Right cardiac atrium (tissue), 5 donors: ENCODE results near the gene GNPAT. TPM values are rescaled to one million over a fixed set of nuclear protein-coding genes. Genes with fewer than 3 reads are reported as not detected.

Experiments
- ATAC-seq, 2 donors: fragments of 200-7000 bp; cut with Tn5 transposase; one replicate each; pipeline versions ENCODE4 v1.8.0 to v1.9.1; 2020; ENCODE audit warnings: moderate library complexity in 2 of 2, mild to moderate bottlenecking in 1 of 2
- DNase-seq, 3 donors: peaks; one replicate each; pipeline ENCODE4 v3.0.0-alpha.2; 2020
- H3K27ac ChIP-seq: one replicate; pipeline ENCODE4 v1.5.1; 2013; ENCODE audit warnings: mild to moderate bottlenecking, low read length, control low read depth, moderate library complexity
- H3K27me3 ChIP-seq: one replicate; pipeline ENCODE4 v1.6.1; 2013; ENCODE audit not compliant: control insufficient read depth, insufficient read depth
- H3K4me1 ChIP-seq: one replicate; pipeline ENCODE4 v1.6.1; 2013; ENCODE audit warnings: low read length; ENCODE audit not compliant: control insufficient read depth, insufficient read depth
- H3K4me3 ChIP-seq: one replicate; pipeline ENCODE4 v1.5.1; 2013; ENCODE audit warnings: low read length, control low read depth
- H3K9me3 ChIP-seq: one replicate; pipeline ENCODE4 v1.6.1; 2013; ENCODE audit warnings: low read length; ENCODE audit not compliant: control insufficient read depth
- WGBS: extraction: QIAGEN DNeasy Blood & Tissue Kit; methylation state at CpG from one replicate; pipeline ENCODE4 v1.1.7; 2013; 5-methylcytosine and 5-hydroxymethylcytosine counted together
- intact Hi-C, 4 donors: fragments of 100-400 bp; cut with DNase I; formaldehyde crosslinking; loops; one replicate each; pipeline versions ENCODE4 v1.11.0 to v1.14.0; 2022 to 2023
- polyA plus RNA-seq: library from polyadenylated mRNA; stranded (reverse); fragments of 200-250 nt; gene quantifications from one replicate; pipeline ENCODE4 v1.2.3, GENCODE V29; 2013
- total RNA-seq, 4 donors: library from RNA; stranded (reverse); fragmentation: NEBNext Ultra II Directional; extraction: Animal tissue kit (Norgen Biotek cat#: 25700); gene quantifications; one replicate each; pipeline ENCODE4 v1.2.1, GENCODE V29; 2021
- donor health status: healthy with polysubstance abuse.
- donor health status: DM: no; HTN: yes; CAD: no.
- donor health status: DM: no; HTN: no; CAD: no.
- donor health status: DM: no; HTN: yes; CAD: no; lungs with severe emphysema.
- donor health status: DM: yes; HTN: yes; CAD: no.

The GNPAT gene
- total and polyA plus RNA-seq, 5 donors = 46.7 to 55.6 (median 49.4) TPM

DNA sequence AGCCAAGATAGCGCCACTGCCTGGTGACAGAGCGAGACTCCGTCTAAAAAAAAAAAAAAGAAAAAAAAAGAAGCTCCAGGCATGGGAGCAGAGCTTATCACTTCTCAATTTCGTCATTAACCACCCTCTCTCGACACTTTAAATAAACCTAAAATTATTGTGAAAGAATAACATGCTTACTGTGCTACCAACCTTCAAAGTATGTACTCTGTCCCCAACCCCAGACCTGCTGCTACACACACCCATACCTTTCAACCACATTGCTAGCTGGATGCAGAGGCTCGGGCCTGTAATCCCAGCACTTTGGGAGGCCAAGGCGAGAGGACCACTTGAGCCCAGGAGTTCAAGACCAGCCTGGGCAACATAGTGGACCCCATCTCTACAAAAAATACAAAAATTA, 38.7 kb downstream of the GNPAT start:
- Histone ChIP-seq H3K4me3 (no peak overlapping the region), H3K4me1 (no peaks in the 10 kb centered on the region), H3K27ac (no peak overlapping the region), H3K27me3 (no peaks in the 10 kb centered on the region), H3K9me3 (no peaks in the 10 kb centered on the region)
- intact Hi-C loops = no loop called here
- 88% methylated on average over 7 of the region's 7 CpGs for WGBS
- DNase-seq (no peak), ATAC-seq (no peak)

- no peak for ATAC-seq
- Histone ChIP-seq H3K27ac (no peak overlapping the region), H3K27me3 (no peaks in the 10 kb centered on the region), H3K4me3 (no peak overlapping the region), H3K4me1 (no peaks in the 10 kb centered on the region), H3K9me3 (no peaks in the 10 kb centered on the region)
- no peak for DNase-seq
- WGBS = 96% methylated on average over 6 of the region's 6 CpGs
- intact Hi-C loops = no loop called here
These were observed 43.4 kb downstream of the GNPAT start for GRCh38 chr1:231284441-231284840.

GRCh38 chr1:231286603-231287002, 45.6 kb downstream of the GNPAT start:
- ATAC-seq (no peak), DNase-seq (no peak)
- WGBS = 98% methylated on average over 6 of the region's 6 CpGs
- H3K9me3 ChIP-seq = no peaks in the 10 kb centered on the region
- H3K27ac ChIP-seq = no peak overlapping the region
- H3K4me1 ChIP-seq = no peaks in the 10 kb centered on the region
- H3K27me3 ChIP-seq = no peaks in the 10 kb centered on the region
- intact Hi-C loops = no loop called here
- no peak overlapping the region for H3K4me3 ChIP-seq

- ATAC-seq = no peak
- 93% methylated on average over 4 of the region's 4 CpGs for WGBS
- intact Hi-C loops = no loop called here
- no peaks in the 10 kb centered on the region for H3K27me3 ChIP-seq
- no peak overlapping the region for H3K27ac ChIP-seq
- no peak for DNase-seq
- H3K9me3 ChIP-seq = no peaks in the 10 kb centered on the region
- no peak overlapping the region for H3K4me3 ChIP-seq
- H3K4me1 ChIP-seq = no peaks in the 10 kb centered on the region
These were observed 54.9 kb downstream of the GNPAT start for GRCh38 chr1:231295938-231296337.

GRCh38 chr1:231301990-231302389, 61.0 kb downstream of the GNPAT start:
- no peaks in the 10 kb centered on the region for H3K27me3 ChIP-seq
- H3K27ac ChIP-seq = no peak overlapping the region
- H3K4me1 ChIP-seq = no peaks in the 10 kb centered on the region
- ATAC-seq (no peak), DNase-seq (no peak)
- no peaks in the 10 kb centered on the region for H3K9me3 ChIP-seq
- intact Hi-C loops = no loop called here
- no peak overlapping the region for H3K4me3 ChIP-seq
- WGBS = 93% methylated on average over 3 of the region's 3 CpGs

DNA sequence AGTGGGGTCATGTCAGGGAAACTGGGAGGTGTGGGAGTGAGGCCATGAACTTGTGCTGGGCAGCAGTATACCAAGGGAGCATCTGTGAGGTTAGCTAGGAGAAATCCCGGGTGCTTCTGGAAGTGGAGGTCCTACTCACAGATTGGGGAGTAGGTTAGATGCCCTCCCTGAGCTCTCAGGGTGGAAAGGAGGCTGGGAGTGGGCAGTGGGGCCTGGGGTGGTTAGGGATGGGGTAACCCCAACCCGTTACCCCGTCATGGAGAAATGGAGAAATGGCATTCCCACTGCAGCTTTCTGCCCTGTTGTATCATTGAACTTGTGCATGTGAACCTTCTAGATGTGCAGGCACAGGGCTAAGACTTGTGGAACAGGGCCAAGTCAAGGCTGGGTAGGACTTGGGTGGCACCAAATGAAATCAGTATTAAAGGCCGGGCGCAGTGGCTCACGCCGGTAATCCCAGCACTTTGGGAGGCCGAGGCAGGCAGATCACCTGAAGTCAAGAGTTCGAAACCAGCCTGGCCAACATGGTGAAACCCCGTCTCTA, 69.5 kb downstream of the GNPAT start:
- ATAC-seq = no peak
- intact Hi-C loops = no loop called here
- 95% methylated on average over 10 of the region's 10 CpGs for WGBS
- H3K4me3 ChIP-seq = no peak overlapping the region
- H3K9me3 ChIP-seq = no peaks in the 10 kb centered on the region
- no peak for DNase-seq
- no peak overlapping the region for H3K27ac ChIP-seq
- no peaks in the 10 kb centered on the region for H3K27me3 ChIP-seq
- H3K4me1 ChIP-seq = no peaks in the 10 kb centered on the region

- no peaks in the 10 kb centered on the region for H3K27me3 ChIP-seq
- ATAC-seq = no peak
- H3K4me3 ChIP-seq = no peak overlapping the region
- DNase-seq = no peak
- H3K9me3 ChIP-seq = no peaks in the 10 kb centered on the region
- intact Hi-C loops = no loop called here
- 76% methylated on average over 8 of the region's 8 CpGs for WGBS
- no peak overlapping the region for H3K27ac ChIP-seq
- no peaks in the 10 kb centered on the region for H3K4me1 ChIP-seq
These were observed 70.9 kb downstream of the GNPAT start for GRCh38 chr1:231311720-231312431.

DNA sequence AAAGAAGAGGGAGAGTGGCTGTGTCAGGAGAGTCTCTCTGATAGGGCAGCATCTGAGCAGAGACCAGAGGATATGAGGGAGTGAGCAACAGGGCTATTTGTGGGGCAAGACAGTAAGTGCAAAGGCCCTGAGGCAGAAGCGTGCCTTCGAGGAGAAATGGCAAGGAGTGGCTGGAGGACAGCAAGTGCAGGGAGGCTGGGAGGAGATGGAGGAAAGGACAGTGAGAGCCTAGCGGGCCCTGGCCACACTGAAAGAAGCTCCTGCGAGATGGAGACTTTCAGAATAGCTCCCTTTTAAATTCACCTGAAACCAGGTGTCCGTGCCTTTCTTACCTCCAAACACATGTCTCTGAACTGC, 71.4 kb downstream of the GNPAT start:
- no peaks in the 10 kb centered on the region for H3K4me1 ChIP-seq
- no peaks in the 10 kb centered on the region for H3K27me3 ChIP-seq
- intact Hi-C loops = no loop called here
- no peak overlapping the region for H3K27ac ChIP-seq
- WGBS = 94% methylated on average over 5 of the region's 5 CpGs
- no peaks in the 10 kb centered on the region for H3K9me3 ChIP-seq
- H3K4me3 ChIP-seq = no peak overlapping the region
- ATAC-seq = no peak
- no peak for DNase-seq

- 84% methylated on average over 4 of the region's 4 CpGs for WGBS
- DNase-seq (no peak), ATAC-seq (no peak)
- intact Hi-C loops = no loop called here
- no peak overlapping the region for H3K27ac ChIP-seq
- no peaks in the 10 kb centered on the region for H3K9me3 ChIP-seq
- no peak overlapping the region for H3K4me3 ChIP-seq
- no peaks in the 10 kb centered on the region for H3K4me1 ChIP-seq
- no peaks in the 10 kb centered on the region for H3K27me3 ChIP-seq
These were observed 72.6 kb downstream of the GNPAT start for GRCh38 chr1:231313661-231314060.

DNA sequence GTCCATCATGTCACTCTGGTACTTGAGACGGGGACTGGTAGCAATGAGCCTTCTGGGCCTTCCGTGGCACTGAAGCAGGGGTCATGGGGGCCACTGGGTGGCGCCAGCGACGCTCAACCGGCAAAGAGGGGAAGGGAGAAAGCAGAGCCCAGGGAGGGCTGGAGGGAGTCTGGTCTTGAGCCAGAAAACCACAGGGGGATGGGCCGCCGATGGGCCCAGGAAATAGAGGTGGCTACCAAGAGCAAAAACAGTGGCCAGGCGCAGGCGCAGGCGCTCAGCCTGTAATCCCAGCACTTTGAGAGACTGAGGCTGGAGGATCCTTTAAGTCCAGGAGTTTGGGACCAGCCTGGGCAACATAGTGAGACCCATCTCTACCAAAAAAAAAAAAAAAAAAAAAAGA, 74.9 kb downstream of the GNPAT start:
- intact Hi-C loops = no loop called here

GRCh38 chr1:231317306-231318014, 76.4 kb downstream of the GNPAT start:
- 94% methylated on average over 44 of the region's 44 CpGs for WGBS
- no peak for DNase-seq
- H3K9me3 ChIP-seq = no peaks in the 10 kb centered on the region
- intact Hi-C loops = no loop called here
- H3K4me1 ChIP-seq = no peaks in the 10 kb centered on the region
- ATAC-seq = no peak
- no peak overlapping the region for H3K4me3 ChIP-seq
- H3K27ac ChIP-seq = no peak overlapping the region
- no peaks in the 10 kb centered on the region for H3K27me3 ChIP-seq

More for the DNA sequence above, 74.9 kb downstream of the GNPAT start:
- Histone ChIP-seq H3K27me3 (no peaks in the 10 kb centered on the region), H3K4me3 (no peak overlapping the region), H3K4me1 (no peaks in the 10 kb centered on the region), H3K27ac (no peak overlapping the region), H3K9me3 (no peaks in the 10 kb centered on the region)
- ATAC-seq (peak; percentile 41 to 50), DNase-seq (peak in 1 of 3 donors; percentile 57)
- 35% methylated on average over 11 of the region's 11 CpGs for WGBS
